GM12891 (cell line): Measurements from ENCODE around the gene RBFOX2.

Source experiments
- DNase-seq: peaks from one replicate; pipeline ENCODE4 v3.0.0; 2011; ENCODE audit warnings: low spot score; ENCODE audit not compliant: insufficient read length
- FAIRE-seq: peaks from 2 replicates; lab custom pipeline; 2011; peaks lifted over from hg19 to GRCh38; lab: Jason Lieb, UNC
- PAX5 ChIP-seq: IDR thresholded peaks from 2 replicates; pipeline ENCODE4 v1.6.1; 2011; ENCODE audit warnings: low read length, moderate library complexity, mild to moderate bottlenecking; ENCODE audit not compliant: insufficient read depth, severe bottlenecking
- POLR2A ChIP-seq: IDR thresholded peaks from 2 replicates; pipeline ENCODE4 v1.6.1; 2011; ENCODE audit warnings: low read depth, low read length, control low read depth
- POLR2AphosphoS5 ChIP-seq: IDR thresholded peaks from 2 replicates; pipeline ENCODE4 v1.6.1; 2011; ENCODE audit warnings: low read depth, low read length, control low read depth
- POU2F2 ChIP-seq: IDR thresholded peaks from 2 replicates; pipeline ENCODE4 v1.6.1; 2011; ENCODE audit warnings: low read depth, mild to moderate bottlenecking, control low read depth, low read length, moderate library complexity
- SPI1 ChIP-seq: IDR thresholded peaks from 2 replicates; pipeline ENCODE4 v1.6.1; 2011; ENCODE audit warnings: low read depth, low read length, control low read depth
- TAF1 ChIP-seq: IDR thresholded peaks from 2 replicates; pipeline ENCODE4 v1.6.1; 2011; ENCODE audit warnings: low read depth, low read length, control low read depth

Gene RBFOX2

DNA sequence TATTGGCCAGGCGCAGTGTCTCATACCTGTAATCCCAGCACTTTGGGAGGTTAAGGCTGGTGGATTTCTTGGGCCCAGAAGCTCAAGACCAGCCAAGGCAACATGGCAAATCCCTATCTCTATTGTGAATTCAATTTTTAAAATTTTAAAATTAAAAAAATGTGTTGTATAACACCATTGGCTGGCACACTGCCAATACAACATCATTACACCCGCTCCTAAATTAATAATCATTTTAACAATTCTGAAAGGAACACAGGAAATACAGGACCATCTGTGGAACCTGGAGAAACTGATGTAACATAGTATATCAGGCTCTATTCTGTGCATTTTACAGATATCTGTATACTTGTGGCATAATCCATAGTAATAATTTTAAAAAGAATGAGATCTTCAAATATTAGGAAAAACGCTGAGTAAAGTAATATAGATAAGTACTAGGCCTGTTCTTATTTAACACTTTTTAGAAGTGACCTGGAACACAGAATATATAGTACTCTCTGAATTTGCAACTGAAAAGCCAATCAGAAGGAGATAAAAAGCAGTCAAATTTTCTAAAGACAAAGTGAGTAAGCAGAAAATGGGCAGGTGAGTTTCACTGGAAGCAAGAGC lies 186.6 kb downstream of the RBFOX2 start:
- no peak for FAIRE-seq
- TF ChIP-seq SPI1 (no peak), POU2F2 (no peak), TAF1 (no peak), POLR2AphosphoS5 (no peak), POLR2A (no peak), PAX5 (no peak)
- DNase-seq, result no peak

DNA sequence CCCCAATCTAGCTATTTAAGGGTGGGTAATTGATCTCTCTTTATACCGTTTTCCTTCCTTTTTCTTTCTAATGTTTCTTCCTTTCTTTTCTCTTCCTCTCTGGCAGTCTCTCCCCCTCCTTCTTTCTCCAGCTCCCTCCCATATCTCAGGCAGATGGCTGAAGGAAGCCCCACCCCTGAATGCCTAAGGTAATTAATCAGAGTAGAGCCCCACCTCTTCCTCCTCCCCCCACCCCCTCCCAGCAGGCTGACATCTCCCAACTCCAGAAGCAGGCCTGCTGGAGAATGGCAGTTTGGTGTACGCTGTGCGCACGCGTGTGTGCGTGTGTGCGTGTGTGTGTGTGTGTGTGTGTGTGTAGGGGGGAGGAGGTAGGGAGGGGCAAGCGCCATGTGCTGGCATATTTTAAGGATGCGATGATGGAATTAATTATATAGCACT lies 188.3 kb downstream of the RBFOX2 start:
- TF ChIP-seq SPI1 (no peak), POLR2A (no peak), POLR2AphosphoS5 (no peak), PAX5 (no peak), TAF1 (no peak), POU2F2 (no peak)
- FAIRE-seq (no peak), DNase-seq (no peak)

DNA sequence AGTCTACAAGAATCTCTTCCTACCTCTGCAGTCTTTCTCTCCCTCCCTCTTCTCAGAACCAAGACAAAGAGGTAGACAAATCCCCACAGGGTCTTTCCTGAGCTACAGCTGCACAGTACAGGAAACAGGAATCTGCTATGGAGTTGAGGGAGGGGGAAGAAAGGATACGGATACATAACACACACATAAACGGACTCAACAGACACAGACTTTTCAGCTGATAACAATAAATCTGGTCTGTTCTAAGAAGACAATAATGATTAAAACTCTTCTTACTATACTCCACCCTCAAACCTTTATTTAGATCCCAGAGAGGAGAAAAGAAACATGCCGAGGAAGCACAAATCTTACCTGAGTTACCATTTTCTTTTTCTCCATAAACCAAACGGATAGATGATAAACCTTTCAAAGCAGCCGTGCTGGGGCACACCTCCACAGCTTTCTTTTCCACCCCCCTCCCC lies 188.8 kb downstream of the RBFOX2 start:
- TF ChIP-seq POLR2A, result no peak
- TF ChIP-seq TAF1, result no peak
- TF ChIP-seq PAX5, result no peak
- no peak for TF ChIP-seq POU2F2
- no peak for TF ChIP-seq POLR2AphosphoS5
- no peak for TF ChIP-seq SPI1
- DNase-seq (no peak), FAIRE-seq (no peak)

DNA sequence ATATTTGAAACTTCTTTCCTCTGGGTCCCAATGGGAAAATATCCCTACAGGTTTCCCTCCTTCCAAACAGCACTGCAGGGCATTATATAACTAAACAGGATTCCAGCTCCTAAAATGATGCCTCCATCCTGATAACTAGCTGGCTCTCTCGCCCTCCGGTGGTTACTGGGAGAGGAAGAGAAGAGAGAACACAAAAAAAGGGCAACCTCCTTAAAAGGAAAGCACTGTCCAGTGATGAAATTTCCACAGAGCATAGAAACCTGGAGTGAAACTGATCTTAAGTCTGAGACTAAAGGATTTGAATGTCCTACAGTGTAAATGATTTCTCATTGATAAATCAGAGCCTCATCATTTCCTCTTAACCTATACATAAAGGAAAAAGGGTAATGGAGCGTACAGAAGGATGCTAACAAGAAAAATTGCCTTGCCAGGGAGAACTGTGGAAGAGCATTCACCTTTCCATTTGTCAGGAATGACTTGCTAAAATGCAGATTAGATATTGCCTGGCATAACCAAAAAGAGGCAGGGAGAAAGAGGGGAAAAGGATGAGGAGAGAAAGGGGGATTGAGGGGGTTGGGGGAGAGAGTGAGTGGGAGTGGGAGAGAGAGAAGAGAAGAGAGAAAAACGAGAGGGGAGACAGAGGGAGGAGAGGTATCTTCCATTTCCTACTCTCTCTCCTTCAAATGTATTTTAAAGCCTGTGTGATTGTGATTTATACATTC lies 189.6 kb downstream of the RBFOX2 start:
- FAIRE-seq (no peak), DNase-seq (no peak)
- TF ChIP-seq PAX5, result no peak

DNA sequence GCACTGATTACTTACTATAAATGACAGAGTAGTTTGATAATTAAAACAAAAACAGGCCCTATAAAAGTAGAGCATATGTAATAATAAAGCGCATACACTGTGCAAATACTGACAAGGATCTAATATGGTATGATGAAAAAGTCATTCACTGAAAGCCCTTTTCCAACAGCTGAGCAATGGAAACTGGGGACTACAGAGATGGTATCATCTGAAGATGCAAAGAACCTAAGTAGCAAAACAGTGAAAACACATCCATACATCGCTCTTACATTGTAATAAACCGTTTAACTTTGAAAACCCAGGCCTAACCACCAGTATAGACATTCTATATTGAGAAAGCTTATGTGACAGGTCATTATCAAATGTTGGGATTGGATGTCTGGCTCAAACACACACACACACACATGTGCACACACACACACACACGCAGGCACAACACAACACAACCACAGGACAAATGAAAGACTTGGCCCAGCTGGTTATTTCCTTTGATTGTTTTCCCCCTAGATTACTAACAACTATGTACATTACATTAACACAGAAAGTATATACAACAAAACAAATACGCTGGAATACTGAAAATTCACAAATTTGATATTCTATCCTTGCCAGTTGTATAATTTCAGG lies 191.4 kb downstream of the RBFOX2 start:
- FAIRE-seq (no peak), DNase-seq (no peak)
- TF ChIP-seq TAF1 (no peak), POLR2AphosphoS5 (no peak), PAX5 (no peak), POU2F2 (no peak), SPI1 (no peak), POLR2A (no peak)

DNA sequence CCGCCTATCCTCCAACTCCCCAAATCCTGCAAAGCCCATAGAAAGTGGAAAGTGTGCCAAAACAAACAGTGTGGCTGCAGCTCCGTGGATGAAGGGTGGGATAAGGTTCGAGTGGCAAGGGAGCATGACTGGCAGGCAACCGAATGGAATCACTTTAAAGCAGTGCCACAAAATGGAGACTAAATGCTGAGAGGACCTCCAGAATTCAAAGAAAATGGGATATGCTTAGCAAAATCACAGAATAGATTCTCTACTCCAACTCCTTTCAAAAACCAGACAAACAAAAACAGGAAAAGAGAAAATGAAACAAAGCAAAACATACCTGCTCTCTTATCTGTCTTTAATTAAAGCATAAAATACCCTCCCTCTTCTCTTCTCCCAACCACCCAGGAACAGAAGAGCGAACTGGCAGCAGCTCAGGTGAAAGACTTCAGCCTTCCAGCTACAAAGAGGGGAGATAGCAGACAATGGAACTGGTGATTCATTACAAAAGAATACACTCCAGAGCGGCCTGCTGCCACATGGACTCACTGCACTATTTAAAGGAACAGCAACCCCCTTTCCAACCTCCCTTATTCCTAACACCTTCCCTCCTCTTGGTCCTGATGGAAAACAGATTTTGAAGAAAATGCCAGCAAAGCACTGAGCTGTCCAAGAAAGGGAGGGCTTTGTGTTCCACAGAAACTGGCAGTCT lies 192.5 kb downstream of the RBFOX2 start:
- TF ChIP-seq POU2F2 (no peak), POLR2A (no peak), PAX5 (no peak), POLR2AphosphoS5 (no peak), TAF1 (no peak), SPI1 (no peak)
- DNase-seq, result no peak
- FAIRE-seq, result no peak

DNA sequence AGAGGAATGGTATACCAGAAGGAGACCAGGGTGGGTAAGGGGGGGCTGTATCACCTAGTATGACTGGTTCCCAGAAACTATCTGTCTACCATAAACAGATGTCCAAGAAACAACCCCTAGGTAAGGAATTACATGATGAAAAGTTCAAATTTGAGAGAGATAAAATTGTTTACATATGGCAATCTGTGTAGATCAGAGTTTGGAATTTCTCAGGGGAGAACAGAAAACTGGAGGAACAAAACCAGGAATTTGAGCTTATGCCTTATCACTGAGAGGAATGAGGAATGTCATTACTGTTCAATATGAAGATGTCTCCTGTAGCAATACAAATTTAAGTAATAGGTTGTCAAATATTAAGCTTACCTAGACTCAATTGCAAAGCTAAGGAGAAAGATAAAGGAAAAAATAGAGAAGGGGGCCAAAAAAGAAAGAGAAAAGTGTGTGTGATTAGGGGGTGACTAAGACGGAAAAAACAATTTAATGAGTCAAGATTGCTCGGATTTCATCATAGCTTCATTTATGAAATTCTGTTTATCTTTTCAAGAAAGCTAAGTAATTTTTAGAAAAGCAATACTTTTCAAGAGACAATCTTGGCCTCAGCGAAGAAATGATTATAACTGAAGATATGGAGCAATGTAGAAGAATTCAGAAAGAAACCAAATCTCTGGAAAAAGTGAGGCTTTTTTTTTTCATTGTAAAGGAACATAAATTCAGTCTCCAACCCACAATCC lies 193.2 kb downstream of the RBFOX2 start:
- TF ChIP-seq POLR2A (no peak), POU2F2 (no peak), SPI1 (no peak), PAX5 (no peak), POLR2AphosphoS5 (no peak), TAF1 (no peak)
- DNase-seq (no peak), FAIRE-seq (no peak)

DNA sequence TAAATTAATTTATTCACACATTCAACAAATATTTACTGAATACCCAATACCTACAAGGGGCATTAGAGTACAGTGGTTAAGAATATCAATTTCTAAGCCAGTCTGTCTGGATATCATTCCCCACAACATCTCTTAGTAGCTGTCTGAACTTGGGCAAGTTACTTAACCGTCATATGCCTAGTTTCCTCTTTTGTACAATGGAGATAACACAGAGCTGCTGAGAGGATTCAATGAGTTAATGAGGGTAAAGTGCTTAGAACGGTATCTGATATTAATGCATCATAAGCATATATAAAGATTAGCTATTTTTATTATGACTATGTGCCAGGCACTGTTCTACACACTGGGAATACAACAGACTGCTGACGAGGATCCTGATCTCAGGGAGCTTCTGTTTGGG lies 194.6 kb downstream of the RBFOX2 start:
- no peak for DNase-seq
- TF ChIP-seq POLR2AphosphoS5 (no peak), SPI1 (no peak), POU2F2 (no peak), POLR2A (no peak), PAX5 (no peak), TAF1 (no peak)
- no peak for FAIRE-seq
